HuH-7 (cell line): ENCODE data around the gene ACTRT1.
A peak's percentile ranks its signal among the peaks of the same experiment; 100 is the strongest.

ENCODE experiments used
- DNase-seq: peaks from one replicate; pipeline ENCODE4 v3.0.0; 2011; ENCODE audit warnings: low spot score

The ACTRT1 gene

DNA sequence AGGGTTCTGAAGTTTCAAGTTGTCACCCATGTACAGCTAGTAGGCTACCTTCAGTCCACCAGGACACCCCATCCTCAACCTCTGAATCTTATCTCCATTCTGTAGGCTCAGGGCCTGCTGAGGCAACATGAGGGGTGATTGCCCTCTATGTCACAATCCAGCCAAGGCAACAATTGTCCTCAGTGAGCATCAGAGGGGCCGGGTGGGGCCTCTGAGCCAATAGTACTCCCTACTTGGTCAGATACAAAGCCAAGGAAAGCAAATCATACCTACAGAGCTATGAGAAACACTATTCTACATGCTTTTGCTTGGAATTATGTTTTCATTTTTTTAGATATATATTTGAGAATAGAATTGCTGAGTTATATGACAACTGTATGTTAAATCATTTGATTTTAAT, at the start of gene ACTRT1:
Gene ACTRT1 (minus strand): TSS at position 101 of the 400 bp plus-strand sequence. CDS start 197 bp downstream, outside the sequence.
- DNase-seq, result peak; percentile 3

DNA sequence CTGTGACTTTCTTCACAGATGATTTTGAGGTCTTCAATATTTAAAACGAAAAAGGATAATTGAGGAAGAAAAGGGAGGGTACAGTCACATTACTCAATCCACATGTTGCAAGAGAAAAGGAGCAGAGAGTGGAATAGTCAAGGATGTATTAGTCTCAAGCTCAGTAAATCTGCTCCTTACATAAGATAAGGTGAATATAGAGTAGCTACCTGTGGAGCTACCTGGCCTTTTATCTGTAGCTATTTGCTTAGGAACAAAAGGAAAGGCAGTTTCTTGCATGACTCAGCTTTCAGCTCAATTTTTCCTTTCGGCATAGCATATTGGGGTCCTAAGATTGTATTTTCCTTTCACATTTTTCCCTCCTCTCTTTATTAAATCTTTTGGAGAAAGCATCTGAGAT, 26.3 kb upstream of the ACTRT1 start:
- no peak for DNase-seq

- no peak for DNase-seq
Measured at GRCh38 chrX:128057421-128057820, 5.2 kb upstream of the ACTRT1 start.

GRCh38 chrX:128051526-128051925, 677 bp downstream of the ACTRT1 start:
- DNase-seq, result no peak

GRCh38 chrX:128035318-128035717, 16.9 kb downstream of the ACTRT1 start:
- DNase-seq, result no peak

GRCh38 chrX:128021566-128021965, 30.6 kb downstream of the ACTRT1 start:
- DNase-seq, result no peak

DNA sequence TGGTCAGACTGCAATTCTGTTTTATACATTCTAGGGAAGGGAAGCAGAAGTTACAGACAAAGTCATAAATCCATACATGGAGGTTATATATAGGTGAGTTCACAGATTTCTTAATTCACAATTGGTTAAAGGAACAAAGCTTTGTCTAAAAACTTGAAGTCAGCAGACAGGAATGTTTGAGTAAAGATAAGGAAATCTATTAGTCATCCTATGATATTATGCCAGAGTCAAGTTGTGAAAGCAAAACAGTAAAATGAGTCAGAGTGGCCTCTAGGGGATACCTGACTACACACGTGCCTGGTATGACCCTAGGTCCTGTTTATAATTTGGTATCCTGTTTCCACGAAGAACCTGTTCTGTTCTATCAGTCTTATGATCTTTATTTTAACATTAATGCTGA, 31.5 kb downstream of the ACTRT1 start:
- DNase-seq, result peak; percentile 0

DNA sequence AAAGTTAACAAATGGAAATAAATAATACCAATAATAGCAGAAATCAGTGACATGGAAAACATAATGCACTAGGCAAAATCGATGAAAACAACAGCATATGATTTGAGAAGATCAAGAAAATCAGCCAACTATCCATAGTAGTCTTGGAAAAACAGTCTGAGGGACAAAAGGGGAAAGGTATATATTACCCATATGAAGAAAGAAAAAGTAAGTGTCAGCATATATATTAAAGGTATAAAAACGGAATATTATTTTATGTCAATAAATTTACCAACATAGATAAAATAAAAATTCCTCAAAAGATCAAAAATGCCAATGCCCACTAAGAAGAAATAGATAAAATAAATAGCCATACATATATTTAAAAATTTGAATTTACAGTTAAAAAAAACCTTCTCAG, 33.0 kb downstream of the ACTRT1 start:
- no peak for DNase-seq

GRCh38 chrX:128012015-128012414, 40.2 kb downstream of the ACTRT1 start:
- no peak for DNase-seq

GRCh38 chrX:128007882-128008281, 44.3 kb downstream of the ACTRT1 start:
- no peak for DNase-seq
